BE2C (cell line): Measurements from ENCODE around the gene BEST1.

Source experiments
- DNase-seq: peaks from one replicate; pipeline ENCODE4 v3.0.0-alpha.2; 2020
- H3K27me3 ChIP-seq: fragments of 250-450 bp; sonication (Bioruptor Pico); 2 replicates; pipeline ENCODE4 v1.5.1; 2020; ENCODE audit warnings: mild to moderate bottlenecking
- H3K36me3 ChIP-seq: fragments of 250-450 bp; sonication (Bioruptor Pico); 2 replicates; pipeline ENCODE4 v1.5.1; 2020; ENCODE audit warnings: mild to moderate bottlenecking
- H3K4me1 ChIP-seq: fragments of 250-450 bp; sonication (Bioruptor Pico); 2 replicates; pipeline ENCODE4 v1.5.1; 2020
- H3K4me3 ChIP-seq: 2 replicates; pipeline ENCODE4 v1.5.1; 2011; ENCODE audit warnings: low read depth, low read length
- H3K9me3 ChIP-seq: fragments of 250-450 bp; sonication (Bioruptor Pico); 2 replicates; pipeline ENCODE4 v1.5.1; 2020
- CTCF ChIP-seq: IDR thresholded peaks from 2 replicates; pipeline ENCODE4 v1.5.1; 2012; ENCODE audit warnings: mild to moderate bottlenecking, low read depth, low read length

The BEST1 gene

GRCh38 chr11:61967924-61968757 is 18.0 kb downstream of the BEST1 start:
- H3K9me3 ChIP-seq = no peaks in the 10 kb centered on the region
- DNase-seq = no peak

GRCh38 chr11:61968758-61969390 is 18.7 kb downstream of the BEST1 start:
- DNase-seq = no peak
- H3K4me3 ChIP-seq = peak overlapping the region; percentile 73; the same call in 1 of the 2 replicates
- H3K9me3 ChIP-seq = no peaks in the 10 kb centered on the region
- peaks cover 12% of the 10 kb centered on the region for H3K4me1 ChIP-seq
- H3K36me3 ChIP-seq = peaks cover 19% of the 10 kb centered on the region
- no peak for TF ChIP-seq CTCF
- H3K27me3 ChIP-seq = no peaks in the 10 kb centered on the region

More at GRCh38 chr11:61967924-61968757, 18.0 kb downstream of the BEST1 start:
- Histone ChIP-seq H3K4me3 (peak overlapping the region; percentile 73), H3K4me1 (peaks cover 12% of the 10 kb centered on the region), H3K27me3 (no peaks in the 10 kb centered on the region), H3K36me3 (peaks cover 22% of the 10 kb centered on the region)
- TF ChIP-seq CTCF = no peak

- H3K4me1 ChIP-seq = peaks cover 12% of the 10 kb centered on the region
- DNase-seq = no peak
- H3K27me3 ChIP-seq = no peaks in the 10 kb centered on the region
- H3K36me3 ChIP-seq = peaks cover 14% of the 10 kb centered on the region
- H3K9me3 ChIP-seq = no peaks in the 10 kb centered on the region
- H3K4me3 ChIP-seq = no peak overlapping the region
- TF ChIP-seq CTCF = no peak
Measured at GRCh38 chr11:61969391-61969758, 19.2 kb downstream of the BEST1 start.

- Histone ChIP-seq H3K36me3 (peaks cover 7% of the 10 kb centered on the region), H3K9me3 (no peaks in the 10 kb centered on the region), H3K4me1 (peaks cover 10% of the 10 kb centered on the region), H3K27me3 (no peaks in the 10 kb centered on the region), H3K4me3 (no peak overlapping the region)
- TF ChIP-seq CTCF = no peak
- DNase-seq = no peak
Measured at GRCh38 chr11:61969838-61970662, 19.9 kb downstream of the BEST1 start.

GRCh38 chr11:61971248-61972111 is 21.3 kb downstream of the BEST1 start:
- no peaks in the 10 kb centered on the region for H3K27me3 ChIP-seq
- TF ChIP-seq CTCF = no peak
- no peaks in the 10 kb centered on the region for H3K9me3 ChIP-seq
- H3K4me1 ChIP-seq = peaks cover 8% of the 10 kb centered on the region
- H3K36me3 ChIP-seq = no peaks in the 10 kb centered on the region
- H3K4me3 ChIP-seq = no peak overlapping the region
- peak; percentile 90 for DNase-seq
